Ascending aorta (tissue), 2 donors: ENCODE data around the gene CDC123. TPM values are rescaled to one million over a fixed set of nuclear protein-coding genes. Genes with fewer than 3 reads are reported as not detected.
"Not testable (repeated sequence)": the region's sequence is repeated elsewhere in the genome, so short reads cannot be mapped to it uniquely, and the experiment has no call there.

Experiments
- DNase-seq, 2 donors: peaks; one replicate each; pipeline ENCODE4 v3.0.0-alpha.2; 2019; ENCODE audit warnings: low spot score in 2 of 2
- H3K27ac ChIP-seq, 2 donors: fragments of 200-600 bp; sonication (generic); one replicate each; pipeline ENCODE4 v1.5.1; 2016 to 2017; ENCODE audit warnings: mild to moderate bottlenecking in 1 of 2
- H3K27me3 ChIP-seq: fragments of 200-600 bp; sonication (generic); one replicate; pipeline ENCODE4 v1.5.1; 2017
- H3K36me3 ChIP-seq, 2 donors: fragments of 200-600 bp; sonication (generic); one replicate each; pipeline ENCODE4 v1.5.1; 2016
- H3K4me1 ChIP-seq, 2 donors: fragments of 200-600 bp; sonication (generic); one replicate each; pipeline ENCODE4 v1.5.1; 2016 to 2017; ENCODE audit warnings: mild to moderate bottlenecking in 1 of 2
- H3K4me3 ChIP-seq, 2 donors: fragments of 200-600 bp; sonication (generic); one replicate each; pipeline ENCODE4 v1.5.1; 2016 to 2017; ENCODE audit warnings: mild to moderate bottlenecking in 1 of 2
- H3K9me3 ChIP-seq, 2 donors: fragments of 200-600 bp; sonication (generic); one replicate each; pipeline ENCODE4 v1.5.1; 2016
- CTCF ChIP-seq, 3 experiments: fragments of 200-600 bp in 2 of 3; fragments of 450-650 bp in 1 of 3; sonication (generic) in 2 of 3; IDR thresholded peaks; one replicate each; pipeline ENCODE4 v1.5.1; 2016 to 2019; ENCODE audit warnings: antibody characterized with exemption in 3 of 3, mild to moderate bottlenecking in 1 of 3, moderate library complexity in 1 of 3
- intact Hi-C: fragments of 100-400 bp; cut with DNase I; formaldehyde crosslinking; loops from one replicate; pipeline ENCODE4 v1.15.1; 2023
- total RNA-seq: library from RNA; depleted of rRNA; stranded (reverse); fragments of >200 nt; gene quantifications from one replicate; pipeline ENCODE4 v1.1.0, GENCODE V29; 2016

The CDC123 gene
- total RNA-seq, 1 donor from 2014 or later: 33.2 TPM

- peak; percentile 86 to 96 (median 92) for TF ChIP-seq CTCF (IDR thresholded peaks at IDR 0.05)
- H3K4me1 ChIP-seq: no peaks in the 10 kb centered on the region
- H3K4me3 ChIP-seq: peak overlapping the region; percentile 12 to 56
- H3K27ac ChIP-seq: peak overlapping the region in 1 of 2 donors; percentile 54
- H3K27me3 ChIP-seq: no peaks in the 10 kb centered on the region
- no peaks in the 10 kb centered on the region for H3K36me3 ChIP-seq
- no peaks in the 10 kb centered on the region for H3K9me3 ChIP-seq
- DNase-seq: peak in 1 of 2 donors; percentile 85
- intact Hi-C loops: loop anchor here (1.0 to 10.0 kb wide), 5 partner anchors 68 to 834 kb away; no protein-coding TSS in a partner anchor
Measured at GRCh38 chr10:12264204-12264940, 68.4 kb downstream of the CDC123 start.

- no peaks in the 10 kb centered on the region for H3K36me3 ChIP-seq
- H3K4me1 ChIP-seq: peaks cover 0 to 4% of the 10 kb centered on the region in 2 donors
- no peaks in the 10 kb centered on the region for H3K27me3 ChIP-seq
- no peak overlapping the region for H3K27ac ChIP-seq
- intact Hi-C loops: loop anchor here (5.0 to 10.0 kb wide), 2 partner anchors 78 to 306 kb away; partner anchors contain the start of gene CAMK1D
- no peak for TF ChIP-seq CTCF (IDR thresholded peaks at IDR 0.05)
- H3K9me3 ChIP-seq: no peaks in the 10 kb centered on the region
- no peak overlapping the region for H3K4me3 ChIP-seq
- DNase-seq: no peak
Measured at GRCh38 chr10:12269056-12269455, 73.1 kb downstream of the CDC123 start.

GRCh38 chr10:12271210-12271540 is 75.2 kb downstream of the CDC123 start:
- TF ChIP-seq CTCF (IDR thresholded peaks at IDR 0.05): no peak
- Histone ChIP-seq H3K9me3 (no peaks in the 10 kb centered on the region), H3K27me3 (no peaks in the 10 kb centered on the region), H3K4me3 (no peak overlapping the region), H3K4me1 (peaks cover 0 to 4% of the 10 kb centered on the region in 2 donors), H3K27ac (no peak overlapping the region), H3K36me3 (no peaks in the 10 kb centered on the region)
- DNase-seq: no peak
- intact Hi-C loops: no loop called here

GRCh38 chr10:12277862-12278261 is 81.9 kb downstream of the CDC123 start:
- DNase-seq, H3K27me3 ChIP-seq, H3K9me3 ChIP-seq, intact Hi-C loops, H3K27ac ChIP-seq, H3K4me3 ChIP-seq, H3K4me1 ChIP-seq, H3K36me3 ChIP-seq: not testable (repeated sequence)

GRCh38 chr10:12279281-12279680 is 83.3 kb downstream of the CDC123 start:
- DNase-seq: no peak
- H3K9me3 ChIP-seq: no peaks in the 10 kb centered on the region
- no peaks in the 10 kb centered on the region for H3K36me3 ChIP-seq
- intact Hi-C loops: no loop called here
- H3K27ac ChIP-seq: no peak overlapping the region
- TF ChIP-seq CTCF (IDR thresholded peaks at IDR 0.05): no peak
- no peak overlapping the region for H3K4me3 ChIP-seq
- H3K27me3 ChIP-seq: no peaks in the 10 kb centered on the region
- no peaks in the 10 kb centered on the region for H3K4me1 ChIP-seq

GRCh38 chr10:12287772-12288171 is 91.8 kb downstream of the CDC123 start:
- Histone ChIP-seq H3K27me3 (no peaks in the 10 kb centered on the region), H3K4me1 (no peaks in the 10 kb centered on the region), H3K4me3 (no peak overlapping the region), H3K9me3 (no peaks in the 10 kb centered on the region), H3K27ac (no peak overlapping the region), H3K36me3 (no peaks in the 10 kb centered on the region)
- intact Hi-C loops: no loop called here
- DNase-seq: no peak
- no peak for TF ChIP-seq CTCF (IDR thresholded peaks at IDR 0.05)

- H3K4me3 ChIP-seq, DNase-seq, H3K4me1 ChIP-seq, H3K27ac ChIP-seq, H3K9me3 ChIP-seq, intact Hi-C loops, H3K27me3 ChIP-seq, H3K36me3 ChIP-seq: not testable (repeated sequence)
Measured at GRCh38 chr10:12297784-12298183, 101.8 kb downstream of the CDC123 start.
